HG02763 (cell line): ENCODE measurements around the gene PRR29.

Experiments used
- ATAC-seq: cut with Tn5 transposase; IDR thresholded peaks from one replicate; pipeline ENCODE4 v1.9.1; 2021; ENCODE audit warnings: mild to moderate bottlenecking, moderate library complexity; ENCODE audit not compliant: unreplicated experiment

Gene PRR29

GRCh38 chr17:63998050-63998720 lies at the start of gene PRR29:
Gene PRR29 (plus strand): TSS chr17:63998351. CDS start chr17:63998365, 14 bp downstream.
- ATAC-seq = no peak

DNA sequence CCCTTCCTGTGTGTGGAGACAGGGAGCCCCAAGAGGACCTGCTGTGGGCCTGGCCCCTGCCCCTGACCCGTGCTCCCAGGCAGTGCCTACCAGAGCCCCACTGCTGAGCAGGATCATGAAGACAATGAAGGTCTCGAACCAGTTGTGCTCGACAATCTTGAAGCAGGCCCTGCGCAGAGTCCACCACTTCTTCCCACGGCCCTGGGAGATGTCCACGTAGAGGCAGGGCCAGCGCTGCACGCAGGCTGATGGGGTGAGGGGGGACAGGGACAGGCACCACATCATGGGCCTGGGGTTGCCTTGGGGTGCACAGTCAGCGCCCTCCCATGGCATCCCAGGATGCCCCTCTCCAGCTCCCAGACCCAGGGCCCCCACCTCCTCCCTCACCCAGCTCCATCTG lies 49.6 kb upstream of the PRR29 start:
- no peak for ATAC-seq

GRCh38 chr17:63949576-63950250 lies 48.4 kb upstream of the PRR29 start:
- no peak for ATAC-seq

DNA sequence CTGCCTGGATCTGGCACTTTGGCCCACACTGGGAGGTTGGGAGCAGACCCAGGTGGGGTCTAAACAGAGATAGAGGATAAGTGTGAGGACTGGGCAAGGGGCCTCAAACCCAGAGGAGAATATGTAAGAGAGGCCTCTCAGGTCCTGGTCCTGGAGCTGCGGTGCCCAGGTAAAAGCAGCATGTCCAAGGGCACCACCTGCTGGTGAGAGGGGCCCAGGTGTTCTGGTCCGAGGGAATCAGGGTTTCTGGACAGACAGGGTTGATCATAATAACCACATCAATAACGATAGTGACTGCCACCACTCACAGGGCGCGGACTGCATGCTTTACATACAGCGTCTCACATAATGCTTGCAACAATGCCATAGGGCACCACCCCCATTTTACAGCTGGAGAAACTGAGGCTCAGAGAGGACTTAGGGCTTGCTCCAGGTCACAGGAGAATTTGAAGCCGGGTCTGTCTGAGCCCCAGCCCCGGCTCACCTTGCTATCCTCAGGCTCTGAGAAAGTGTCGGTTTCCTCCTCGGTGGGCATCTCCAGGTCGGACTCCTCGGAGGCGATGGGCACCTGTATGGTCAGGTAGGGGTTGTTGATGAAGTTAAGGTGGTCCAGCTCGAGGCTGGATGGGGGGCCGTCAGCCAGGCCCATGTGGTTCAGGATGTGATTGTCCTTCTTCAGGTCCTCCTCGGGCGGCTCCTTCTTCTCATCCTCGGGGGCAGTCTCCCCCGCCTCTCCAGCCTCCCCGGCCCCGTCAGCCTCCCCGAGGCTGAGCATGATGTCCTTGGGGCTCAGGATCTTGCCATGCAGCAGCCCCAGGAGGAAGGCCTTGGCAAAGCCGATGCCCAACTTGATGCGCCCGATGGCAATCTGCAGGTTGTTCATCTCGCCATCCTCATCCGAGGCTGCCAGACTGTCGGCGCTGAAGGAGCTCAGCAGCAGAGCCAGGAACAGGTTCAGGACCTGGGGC lies 46.9 kb upstream of the PRR29 start:
- no peak for ATAC-seq

DNA sequence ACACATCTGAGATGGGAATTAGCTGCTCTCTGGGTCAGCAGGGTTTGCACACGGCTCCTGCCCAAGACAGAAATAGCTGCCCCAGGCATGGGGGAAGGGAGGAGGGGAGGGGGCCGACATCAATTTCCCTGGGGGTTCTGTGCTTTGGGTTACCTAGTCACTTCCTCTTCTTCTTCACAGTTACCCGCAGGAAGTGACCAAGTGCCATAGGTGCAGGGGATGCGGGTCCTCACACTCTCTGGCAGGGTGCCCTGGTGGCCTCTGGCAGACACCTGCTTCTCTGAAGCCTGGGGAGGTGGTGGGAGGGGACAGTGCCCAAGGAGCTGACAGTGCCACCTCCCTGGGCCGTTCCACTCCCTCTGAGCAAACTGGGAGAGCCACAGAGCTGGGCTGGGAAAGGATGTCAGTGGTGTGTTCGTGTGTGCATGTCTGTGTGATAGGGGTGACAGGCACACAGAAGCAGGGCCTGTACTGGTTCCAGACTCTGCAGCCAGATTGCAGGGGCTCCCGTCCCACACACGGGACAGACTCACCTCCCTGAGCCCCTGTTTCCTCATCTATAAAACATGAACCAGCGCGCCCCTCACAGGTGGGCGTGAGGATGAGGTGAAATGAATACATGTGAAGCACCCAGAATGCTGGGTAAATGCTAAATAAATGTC lies 43.6 kb upstream of the PRR29 start:
- ATAC-seq = no peak

GRCh38 chr17:63955232-63955631 lies 42.9 kb upstream of the PRR29 start:
- no peak for ATAC-seq

- ATAC-seq = no peak
These were observed 42.4 kb upstream of the PRR29 start for GRCh38 chr17:63955791-63956190.

DNA sequence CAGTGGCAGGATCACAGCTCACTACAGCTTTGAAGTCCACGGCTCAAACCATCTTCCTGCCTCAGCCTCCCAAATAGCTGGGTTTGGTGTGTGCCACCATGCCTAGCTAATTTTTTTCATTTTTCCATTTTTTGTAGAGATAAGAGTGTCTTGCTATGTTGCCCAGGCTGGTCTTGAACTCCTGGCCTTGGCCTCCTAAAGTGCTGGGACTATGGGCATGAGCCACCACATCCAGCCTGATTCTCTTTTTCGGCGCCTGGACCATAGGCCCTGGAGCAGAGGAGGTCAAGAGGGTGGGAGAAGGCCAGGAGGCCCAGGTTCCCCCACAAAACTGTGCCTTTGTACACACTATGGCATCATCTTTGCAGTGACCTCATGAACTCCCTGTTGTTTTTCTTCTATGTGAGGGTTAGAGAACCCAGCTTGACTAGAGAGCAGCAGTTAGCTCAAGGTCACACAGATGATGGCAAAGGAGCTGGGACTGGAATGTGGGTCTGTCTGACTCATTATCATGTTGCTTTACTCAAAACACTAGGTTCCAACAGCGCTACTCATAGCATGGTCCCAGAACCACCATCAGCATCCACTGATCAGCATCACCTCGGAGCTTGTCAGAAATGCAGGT lies 41.7 kb upstream of the PRR29 start:
- no peak for ATAC-seq

GRCh38 chr17:63960006-63960405 lies 38.1 kb upstream of the PRR29 start:
- ATAC-seq = no peak

- ATAC-seq = no peak
These were observed 37.7 kb upstream of the PRR29 start for GRCh38 chr17:63960430-63960829.

GRCh38 chr17:63961355-63962212 lies 36.6 kb upstream of the PRR29 start:
- no peak for ATAC-seq

DNA sequence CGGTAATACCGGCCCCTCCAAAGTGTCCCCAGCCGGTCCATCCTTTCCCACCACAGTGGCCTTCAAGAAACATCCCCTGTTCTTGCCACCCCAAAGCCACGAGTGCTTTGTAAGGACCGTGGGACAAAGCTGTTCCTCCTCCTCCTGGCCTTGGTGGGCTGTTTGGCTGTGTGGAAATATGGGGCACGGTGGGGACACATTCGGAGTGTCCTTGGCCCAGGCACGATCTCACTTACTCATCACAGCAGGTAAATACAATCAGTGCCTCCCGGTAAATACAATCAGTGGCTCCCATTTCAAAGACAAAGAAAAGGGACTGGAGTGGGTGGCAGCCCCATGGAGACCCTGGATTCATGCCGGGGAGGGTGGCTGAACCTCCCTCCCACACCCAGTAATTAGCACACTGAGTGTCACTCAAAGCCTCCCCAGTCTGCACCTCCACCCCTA lies 35.8 kb upstream of the PRR29 start:
- ATAC-seq = no peak

GRCh38 chr17:63963123-63963522 lies 35.0 kb upstream of the PRR29 start:
- no peak for ATAC-seq

GRCh38 chr17:63966646-63967264 lies 31.4 kb upstream of the PRR29 start:
- ATAC-seq = no peak

DNA sequence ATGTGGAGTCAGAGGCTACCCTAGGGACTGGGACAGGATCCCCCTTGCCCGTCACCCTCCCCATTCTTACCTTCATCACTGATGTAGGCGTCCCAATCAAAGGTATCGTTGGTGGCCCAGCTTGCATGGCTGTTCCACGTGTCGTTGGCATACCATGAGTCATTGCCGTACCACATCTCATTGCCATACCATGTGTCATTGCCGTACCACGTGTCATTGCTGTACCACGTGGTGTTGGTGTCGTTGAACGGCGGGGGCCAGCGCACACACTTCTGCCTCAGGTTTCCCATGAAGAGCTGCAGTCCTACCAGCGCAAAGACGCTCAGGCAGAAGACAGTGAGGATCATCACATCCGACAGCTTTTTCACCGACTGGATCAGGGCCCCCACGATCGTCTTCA lies 30.2 kb upstream of the PRR29 start:
- no peak for ATAC-seq

DNA sequence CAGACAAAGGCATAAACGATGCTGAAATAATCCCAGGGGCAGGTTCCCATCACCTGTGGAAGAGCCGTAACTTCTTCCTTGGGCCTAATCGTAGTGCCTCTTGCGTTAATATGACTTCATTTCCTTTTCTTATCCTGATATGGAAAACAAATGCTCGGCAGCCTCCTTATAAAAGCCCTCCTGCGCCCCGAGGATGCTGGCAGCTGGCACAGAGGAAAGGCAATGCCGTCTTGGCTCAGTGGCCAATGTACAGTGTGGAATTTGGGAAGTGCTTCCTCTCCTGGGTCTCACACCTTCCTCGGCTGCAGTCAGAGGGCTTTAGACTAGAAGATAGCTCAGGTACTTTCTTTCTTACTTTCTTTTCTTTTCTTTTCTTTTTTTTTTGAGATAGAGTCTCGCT lies 28.9 kb upstream of the PRR29 start:
- no peak for ATAC-seq

GRCh38 chr17:63972796-63973195 lies 25.4 kb upstream of the PRR29 start, which contains the start of gene SCN4A:
Gene SCN4A (minus strand): TSS chr17:63972918. CDS start chr17:63972841, 77 bp downstream.
- ATAC-seq = no peak

GRCh38 chr17:63973247-63973646 lies 24.9 kb upstream of the PRR29 start:
- no peak for ATAC-seq
